OCI-LY7 (cell line): ENCODE results near the gene HAT1.

ENCODE experiments used
- CTCF ChIP-seq: fragments of 200-600 bp; sonication (generic); conservative IDR thresholded peaks from 2 replicates; pipeline ENCODE4 v1.5.1; 2014; ENCODE audit warnings: mild to moderate bottlenecking, antibody characterized with exemption, low read length, moderate library complexity, mixed read lengths
- EZH2phosphoT487 ChIP-seq: fragments of 200-600 bp; sonication (generic); IDR thresholded peaks from 2 replicates; pipeline ENCODE4 v1.6.1; 2018; ENCODE audit warnings: low read depth, borderline replicate concordance, mild to moderate bottlenecking, mixed run types, antibody characterized with exemption, low read length, moderate library complexity, mixed read lengths

- TF ChIP-seq CTCF (no peak), EZH2phosphoT487 (no peak)
Measured at GRCh38 chr2:171958475-171958874, 36.2 kb downstream of the HAT1 start.
